GM12892 (cell line): ENCODE measurements around the gene FAU.

Source experiments
- POLR2A ChIP-seq: IDR thresholded peaks from 2 replicates; pipeline ENCODE4 v1.6.1; 2011; ENCODE audit warnings: low read depth, low read length, control low read depth
- POLR2AphosphoS5 ChIP-seq: IDR thresholded peaks from 2 replicates; pipeline ENCODE4 v1.6.1; 2011; ENCODE audit warnings: low read depth, low read length, control low read depth
- TAF1 ChIP-seq: IDR thresholded peaks from 2 replicates; pipeline ENCODE4 v1.6.1; 2011; ENCODE audit warnings: low read depth, mild to moderate bottlenecking, control low read depth, low read length, borderline replicate concordance

- peak; percentile 13; the same call in 1 of the 2 replicates for TF ChIP-seq POLR2A
- TF ChIP-seq TAF1: no peak
- TF ChIP-seq POLR2AphosphoS5: peak; percentile 4
Observed at GRCh38 chr11:65128182-65129145, 6.5 kb upstream of the FAU start.
